ENCODE results near the gene GDPD2.

DNA sequence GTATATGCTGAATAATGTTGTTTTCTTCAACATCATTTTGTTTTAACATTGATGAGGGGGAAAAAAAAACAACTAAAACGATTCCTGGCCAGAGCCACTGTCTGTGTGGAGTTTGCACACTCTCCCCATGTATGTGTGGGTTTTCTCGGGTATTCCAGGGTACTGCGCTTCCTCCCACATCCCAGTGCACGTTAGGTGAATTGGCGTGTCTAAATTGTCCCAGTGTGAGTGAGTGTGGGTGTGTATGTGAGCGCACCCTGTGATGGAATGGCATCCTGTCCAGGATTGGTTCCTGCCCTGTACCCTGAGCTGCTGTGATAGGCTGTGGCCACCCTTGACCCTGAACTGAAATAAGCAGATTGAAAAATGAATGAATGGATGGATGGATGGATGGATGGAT, 19.1 kb downstream of the GDPD2 start:
- TF ChIP-seq, protein P1, sequence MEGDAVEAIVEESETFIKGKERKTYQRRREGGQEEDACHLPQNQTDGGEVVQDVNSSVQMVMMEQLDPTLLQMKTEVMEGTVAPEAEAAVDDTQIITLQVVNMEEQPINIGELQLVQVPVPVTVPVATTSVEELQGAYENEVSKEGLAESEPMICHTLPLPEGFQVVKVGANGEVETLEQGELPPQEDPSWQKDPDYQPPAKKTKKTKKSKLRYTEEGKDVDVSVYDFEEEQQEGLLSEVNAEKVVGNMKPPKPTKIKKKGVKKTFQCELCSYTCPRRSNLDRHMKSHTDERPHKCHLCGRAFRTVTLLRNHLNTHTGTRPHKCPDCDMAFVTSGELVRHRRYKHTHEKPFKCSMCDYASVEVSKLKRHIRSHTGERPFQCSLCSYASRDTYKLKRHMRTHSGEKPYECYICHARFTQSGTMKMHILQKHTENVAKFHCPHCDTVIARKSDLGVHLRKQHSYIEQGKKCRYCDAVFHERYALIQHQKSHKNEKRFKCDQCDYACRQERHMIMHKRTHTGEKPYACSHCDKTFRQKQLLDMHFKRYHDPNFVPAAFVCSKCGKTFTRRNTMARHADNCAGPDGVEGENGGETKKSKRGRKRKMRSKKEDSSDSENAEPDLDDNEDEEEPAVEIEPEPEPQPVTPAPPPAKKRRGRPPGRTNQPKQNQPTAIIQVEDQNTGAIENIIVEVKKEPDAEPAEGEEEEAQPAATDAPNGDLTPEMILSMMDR (conservative IDR thresholded peaks at IDR 0.05 in 1 of 2, IDR thresholded peaks at IDR 0.05 in 1 of 2; ENCODE audit: extremely low read depth in 1 of 2, insufficient read depth in 1 of 2, low read depth in 1 of 2, low read length in 2 of 2) = no peak
- TF ChIP-seq EZH2 (IDR thresholded peaks at IDR 0.05; ENCODE audit: borderline replicate concordance, low read length) = no peak

All from mammary epithelial cell (primary cell).